ENCODE results near the gene PTGIR. TPM values are rescaled to one million over a fixed set of nuclear protein-coding genes. Genes with fewer than 3 reads are reported as not detected.

Gene PTGIR
- total RNA-seq, 1 experiment from 2014 or later: not detected

DNA sequence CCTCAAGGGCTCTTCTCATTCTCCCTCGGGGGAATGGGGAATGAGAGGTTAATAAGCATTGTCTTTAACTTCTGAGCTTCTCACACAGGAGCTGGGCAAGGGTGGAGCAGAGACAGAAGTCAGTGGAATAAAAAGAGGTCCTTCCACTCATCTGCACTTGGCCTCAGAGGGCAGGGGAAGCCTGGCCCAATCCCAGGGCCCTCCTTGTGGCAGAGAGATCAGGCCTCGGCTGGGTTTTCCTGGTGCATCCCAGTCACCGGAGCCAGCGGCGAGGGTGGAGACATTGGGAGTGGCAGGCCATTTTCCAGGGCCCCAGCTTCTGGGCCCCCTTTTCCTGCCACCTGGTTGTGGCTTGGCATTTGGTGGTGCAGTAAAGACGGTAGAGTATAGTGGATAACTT is 13.1 kb downstream of the PTGIR start:
- Histone ChIP-seq H3K36me3 (ENCODE audit: insufficient read depth, low read length, poor library complexity, severe bottlenecking) (peaks cover 34% of the 10 kb centered on the region), H3K4me3 (ENCODE audit: low read depth, low read length, poor library complexity, severe bottlenecking) (no peak overlapping the region), H3K27me3 (replicated peaks; ENCODE audit: insufficient read depth, low read depth, low read length, poor library complexity) (no peaks in the 10 kb centered on the region), H3K27ac (ENCODE audit: low read depth, low read length, poor library complexity, severe bottlenecking) (no peak overlapping the region), H3K4me1 (ENCODE audit: insufficient read depth, low read length, poor library complexity, severe bottlenecking) (no peaks in the 10 kb centered on the region), H3K9me3 (ENCODE audit: low read depth, low read length, poor library complexity, severe bottlenecking) (no peaks in the 10 kb centered on the region)
- BruUV-seq (replicated peaks): no TSS peak
- DNase-seq (ENCODE audit: low spot score): no peak
- intact Hi-C loops (cut with micrococcal nuclease; ENCODE audit: unreplicated experiment): no loop called here
- TF ChIP-seq, protein P1, sequence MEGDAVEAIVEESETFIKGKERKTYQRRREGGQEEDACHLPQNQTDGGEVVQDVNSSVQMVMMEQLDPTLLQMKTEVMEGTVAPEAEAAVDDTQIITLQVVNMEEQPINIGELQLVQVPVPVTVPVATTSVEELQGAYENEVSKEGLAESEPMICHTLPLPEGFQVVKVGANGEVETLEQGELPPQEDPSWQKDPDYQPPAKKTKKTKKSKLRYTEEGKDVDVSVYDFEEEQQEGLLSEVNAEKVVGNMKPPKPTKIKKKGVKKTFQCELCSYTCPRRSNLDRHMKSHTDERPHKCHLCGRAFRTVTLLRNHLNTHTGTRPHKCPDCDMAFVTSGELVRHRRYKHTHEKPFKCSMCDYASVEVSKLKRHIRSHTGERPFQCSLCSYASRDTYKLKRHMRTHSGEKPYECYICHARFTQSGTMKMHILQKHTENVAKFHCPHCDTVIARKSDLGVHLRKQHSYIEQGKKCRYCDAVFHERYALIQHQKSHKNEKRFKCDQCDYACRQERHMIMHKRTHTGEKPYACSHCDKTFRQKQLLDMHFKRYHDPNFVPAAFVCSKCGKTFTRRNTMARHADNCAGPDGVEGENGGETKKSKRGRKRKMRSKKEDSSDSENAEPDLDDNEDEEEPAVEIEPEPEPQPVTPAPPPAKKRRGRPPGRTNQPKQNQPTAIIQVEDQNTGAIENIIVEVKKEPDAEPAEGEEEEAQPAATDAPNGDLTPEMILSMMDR (conservative IDR thresholded peaks at IDR 0.05; ENCODE audit: low read depth, low read length): no peak
- TF ChIP-seq EZH2 (IDR thresholded peaks at IDR 0.05; ENCODE audit: borderline replicate concordance, low read depth, low read length, poor library complexity, severe bottlenecking): no peak
- POLR2A ChIA-PET (ENCODE audit: low non-redundant PET): no interaction called here
- CTCF ChIA-PET: interaction anchor here (0.5 to 1.1 kb wide), 2 partner anchors 56 to 105 kb away, joined by 3 read pairs; partner anchors contain the start of gene PRKD2

DNA sequence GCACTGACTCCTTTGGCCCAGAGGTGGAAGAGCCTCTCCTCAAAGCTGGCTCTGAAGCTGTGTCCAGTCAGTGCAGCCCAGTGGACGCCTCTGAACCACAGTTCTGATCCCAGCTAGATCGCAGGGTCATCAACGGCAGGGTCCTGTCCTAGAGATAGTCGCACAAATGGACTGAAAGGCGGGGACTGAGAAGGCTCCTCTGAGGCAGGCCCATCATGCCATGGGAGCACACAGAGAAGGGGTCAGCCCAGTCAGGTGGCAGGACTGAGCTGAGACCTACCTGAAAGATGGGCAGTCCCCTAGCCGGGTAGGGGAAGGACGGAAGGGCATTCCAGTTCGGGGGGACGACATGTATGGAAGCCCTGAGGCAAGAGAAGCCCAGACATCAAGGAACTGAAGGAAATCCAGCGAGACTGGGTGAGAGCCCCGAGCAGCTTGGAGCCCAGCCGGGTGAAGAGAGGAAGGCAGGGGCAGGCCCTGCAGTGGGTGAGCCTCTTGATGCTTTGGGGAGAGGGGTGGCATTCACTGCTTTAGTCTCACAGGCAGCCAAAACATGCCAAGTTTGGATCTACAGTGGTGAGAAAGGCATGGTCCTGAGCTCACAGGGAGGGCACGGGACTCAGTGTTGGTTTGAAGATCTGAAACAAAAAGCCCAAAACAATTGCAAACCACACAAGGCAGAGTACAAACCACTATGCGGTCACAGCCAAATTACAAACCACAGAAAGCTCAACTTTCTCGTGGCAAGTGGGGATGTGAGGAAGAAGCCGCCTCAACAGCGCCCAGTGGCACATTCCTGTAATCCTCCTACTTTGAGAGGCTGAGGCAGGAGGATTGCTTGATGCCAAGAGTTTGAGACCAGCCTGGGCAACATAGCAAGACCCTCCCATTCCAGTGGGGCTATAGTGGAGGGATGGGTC is 13.8 kb downstream of the PTGIR start:
- no peak overlapping the region for H3K27ac ChIP-seq (ENCODE audit: low read depth, low read length, poor library complexity, severe bottlenecking)
- H3K27me3 ChIP-seq (replicated peaks; ENCODE audit: insufficient read depth, low read depth, low read length, poor library complexity): no peaks in the 10 kb centered on the region
- peaks cover 41% of the 10 kb centered on the region for H3K36me3 ChIP-seq (ENCODE audit: insufficient read depth, low read length, poor library complexity, severe bottlenecking)
- no peak for TF ChIP-seq EZH2 (IDR thresholded peaks at IDR 0.05; ENCODE audit: borderline replicate concordance, low read depth, low read length, poor library complexity, severe bottlenecking)
- TF ChIP-seq, protein P1 (conservative IDR thresholded peaks at IDR 0.05; ENCODE audit: low read depth, low read length): no peak
- no peak overlapping the region for H3K4me3 ChIP-seq (ENCODE audit: low read depth, low read length, poor library complexity, severe bottlenecking)
- POLR2A ChIA-PET (ENCODE audit: low non-redundant PET): no interaction called here
- DNase-seq (ENCODE audit: low spot score): no peak
- no peaks in the 10 kb centered on the region for H3K9me3 ChIP-seq (ENCODE audit: low read depth, low read length, poor library complexity, severe bottlenecking)
- H3K4me1 ChIP-seq (ENCODE audit: insufficient read depth, low read length, poor library complexity, severe bottlenecking): no peaks in the 10 kb centered on the region
- intact Hi-C loops (cut with micrococcal nuclease; ENCODE audit: unreplicated experiment): no loop called here
- CTCF ChIA-PET: interaction anchor here (1.1 kb wide), 1 partner anchor 106 kb away, joined by 3 read pairs; the partner anchor contains the start of gene PRKD2
- BruUV-seq (replicated peaks): no TSS peak

DNA sequence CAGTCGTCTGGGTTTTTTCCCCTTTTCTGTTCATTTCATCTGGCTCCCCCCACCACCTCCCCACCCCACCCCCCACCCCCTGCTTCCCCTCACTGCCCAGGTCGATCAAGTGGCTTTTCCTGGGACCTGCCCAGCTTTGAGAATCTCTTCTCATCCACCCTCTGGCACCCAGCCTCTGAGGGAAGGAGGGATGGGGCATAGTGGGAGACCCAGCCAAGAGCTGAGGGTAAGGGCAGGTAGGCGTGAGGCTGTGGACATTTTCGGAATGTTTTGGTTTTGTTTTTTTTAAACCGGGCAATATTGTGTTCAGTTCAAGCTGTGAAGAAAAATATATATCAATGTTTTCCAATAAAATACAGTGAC is 14.5 kb downstream of the PTGIR start:
- intact Hi-C loops (cut with micrococcal nuclease; ENCODE audit: unreplicated experiment): no loop called here
- peaks cover 48% of the 10 kb centered on the region for H3K36me3 ChIP-seq (ENCODE audit: insufficient read depth, low read length, poor library complexity, severe bottlenecking)
- CTCF ChIA-PET: no interaction called here
- no peak for DNase-seq (ENCODE audit: low spot score)
- no peak overlapping the region for H3K4me3 ChIP-seq (ENCODE audit: low read depth, low read length, poor library complexity, severe bottlenecking)
- no peak overlapping the region for H3K27ac ChIP-seq (ENCODE audit: low read depth, low read length, poor library complexity, severe bottlenecking)
- no peaks in the 10 kb centered on the region for H3K27me3 ChIP-seq (replicated peaks; ENCODE audit: insufficient read depth, low read depth, low read length, poor library complexity)
- no TSS peak for BruUV-seq (replicated peaks)
- no peaks in the 10 kb centered on the region for H3K4me1 ChIP-seq (ENCODE audit: insufficient read depth, low read length, poor library complexity, severe bottlenecking)
- no peaks in the 10 kb centered on the region for H3K9me3 ChIP-seq (ENCODE audit: low read depth, low read length, poor library complexity, severe bottlenecking)
- no peak for TF ChIP-seq EZH2 (IDR thresholded peaks at IDR 0.05; ENCODE audit: borderline replicate concordance, low read depth, low read length, poor library complexity, severe bottlenecking)
- TF ChIP-seq, protein P1 (conservative IDR thresholded peaks at IDR 0.05; ENCODE audit: low read depth, low read length): no peak
- POLR2A ChIA-PET (ENCODE audit: low non-redundant PET): no interaction called here

Measured in A673 (cell line).